Measurements from ENCODE around the gene FUT9.

FUT9 gene

GRCh38 chr6:96138406-96138805 is 122.6 kb downstream of the FUT9 start:
- Histone ChIP-seq H3K27ac (ENCODE audit: low read length) (no peak overlapping the region), H3K4me3 (ENCODE audit: low read depth in 1 of 2, low read length in 2 of 2) (no peak overlapping the region)

GRCh38 chr6:96142142-96142541 is 126.4 kb downstream of the FUT9 start:
- no peaks in the 10 kb centered on the region for H3K4me1 ChIP-seq (ENCODE audit: control insufficient read depth in 1 of 2, insufficient read depth in 2 of 2, low read length in 2 of 2)
- H3K36me3 ChIP-seq (ENCODE audit: control insufficient read depth in 1 of 2, insufficient read depth in 2 of 2, low read length in 2 of 2) = no peaks in the 10 kb centered on the region
- H3K27me3 ChIP-seq (ENCODE audit: low read depth, low read length) = no peaks in the 10 kb centered on the region
- no peak overlapping the region for H3K4me3 ChIP-seq (ENCODE audit: low read depth in 1 of 2, low read length in 2 of 2)
- H3K9me3 ChIP-seq (ENCODE audit: control insufficient read depth in 1 of 2, low read length in 2 of 2) = no peaks in the 10 kb centered on the region
- H3K27ac ChIP-seq (ENCODE audit: low read length) = no peak overlapping the region

More at GRCh38 chr6:96138406-96138805, 122.6 kb downstream of the FUT9 start:
- no peaks in the 10 kb centered on the region for H3K36me3 ChIP-seq (ENCODE audit: control insufficient read depth in 1 of 2, insufficient read depth in 2 of 2, low read length in 2 of 2)
- no peaks in the 10 kb centered on the region for H3K27me3 ChIP-seq (ENCODE audit: low read depth, low read length)
- H3K9me3 ChIP-seq (ENCODE audit: control insufficient read depth in 1 of 2, low read length in 2 of 2) = no peaks in the 10 kb centered on the region
- H3K4me1 ChIP-seq (ENCODE audit: control insufficient read depth in 1 of 2, insufficient read depth in 2 of 2, low read length in 2 of 2) = no peaks in the 10 kb centered on the region

GRCh38 chr6:96150431-96150830 is 134.7 kb downstream of the FUT9 start:
- Histone ChIP-seq H3K27ac (ENCODE audit: low read length) (no peak overlapping the region), H3K9me3 (ENCODE audit: control insufficient read depth in 1 of 2, low read length in 2 of 2) (no peaks in the 10 kb centered on the region), H3K27me3 (ENCODE audit: low read depth, low read length) (no peaks in the 10 kb centered on the region), H3K4me3 (ENCODE audit: low read depth in 1 of 2, low read length in 2 of 2) (no peak overlapping the region), H3K36me3 (ENCODE audit: control insufficient read depth in 1 of 2, insufficient read depth in 2 of 2, low read length in 2 of 2) (no peaks in the 10 kb centered on the region), H3K4me1 (ENCODE audit: control insufficient read depth in 1 of 2, insufficient read depth in 2 of 2, low read length in 2 of 2) (no peaks in the 10 kb centered on the region)

GRCh38 chr6:96151707-96152106 is 135.9 kb downstream of the FUT9 start:
- no peak overlapping the region for H3K4me3 ChIP-seq (ENCODE audit: low read depth in 1 of 2, low read length in 2 of 2)
- no peaks in the 10 kb centered on the region for H3K4me1 ChIP-seq (ENCODE audit: control insufficient read depth in 1 of 2, insufficient read depth in 2 of 2, low read length in 2 of 2)
- H3K36me3 ChIP-seq (ENCODE audit: control insufficient read depth in 1 of 2, insufficient read depth in 2 of 2, low read length in 2 of 2) = no peaks in the 10 kb centered on the region
- H3K27ac ChIP-seq (ENCODE audit: low read length) = no peak overlapping the region
- no peaks in the 10 kb centered on the region for H3K27me3 ChIP-seq (ENCODE audit: low read depth, low read length)
- no peaks in the 10 kb centered on the region for H3K9me3 ChIP-seq (ENCODE audit: control insufficient read depth in 1 of 2, low read length in 2 of 2)

- Histone ChIP-seq H3K4me3 (ENCODE audit: low read depth in 1 of 2, low read length in 2 of 2) (no peak overlapping the region), H3K36me3 (ENCODE audit: control insufficient read depth in 1 of 2, insufficient read depth in 2 of 2, low read length in 2 of 2) (no peaks in the 10 kb centered on the region), H3K27ac (ENCODE audit: low read length) (no peak overlapping the region), H3K4me1 (ENCODE audit: control insufficient read depth in 1 of 2, insufficient read depth in 2 of 2, low read length in 2 of 2) (no peaks in the 10 kb centered on the region), H3K9me3 (ENCODE audit: control insufficient read depth in 1 of 2, low read length in 2 of 2) (no peaks in the 10 kb centered on the region), H3K27me3 (ENCODE audit: low read depth, low read length) (no peaks in the 10 kb centered on the region)
Measured at GRCh38 chr6:96152114-96152708, 136.4 kb downstream of the FUT9 start.

- no peak overlapping the region for H3K4me3 ChIP-seq (ENCODE audit: low read depth in 1 of 2, low read length in 2 of 2)
- H3K9me3 ChIP-seq (ENCODE audit: control insufficient read depth in 1 of 2, low read length in 2 of 2) = no peaks in the 10 kb centered on the region
- H3K4me1 ChIP-seq (ENCODE audit: control insufficient read depth in 1 of 2, insufficient read depth in 2 of 2, low read length in 2 of 2) = no peaks in the 10 kb centered on the region
- no peaks in the 10 kb centered on the region for H3K36me3 ChIP-seq (ENCODE audit: control insufficient read depth in 1 of 2, insufficient read depth in 2 of 2, low read length in 2 of 2)
- H3K27me3 ChIP-seq (ENCODE audit: low read depth, low read length) = no peaks in the 10 kb centered on the region
- no peak overlapping the region for H3K27ac ChIP-seq (ENCODE audit: low read length)
Measured at GRCh38 chr6:96153775-96154174, 138.0 kb downstream of the FUT9 start.

GRCh38 chr6:96156425-96156824 is 140.7 kb downstream of the FUT9 start:
- Histone ChIP-seq H3K27ac (ENCODE audit: low read length) (no peak overlapping the region), H3K9me3 (ENCODE audit: control insufficient read depth in 1 of 2, low read length in 2 of 2) (no peaks in the 10 kb centered on the region), H3K4me3 (ENCODE audit: low read depth in 1 of 2, low read length in 2 of 2) (no peak overlapping the region), H3K36me3 (ENCODE audit: control insufficient read depth in 1 of 2, insufficient read depth in 2 of 2, low read length in 2 of 2) (no peaks in the 10 kb centered on the region), H3K27me3 (ENCODE audit: low read depth, low read length) (no peaks in the 10 kb centered on the region), H3K4me1 (ENCODE audit: control insufficient read depth in 1 of 2, insufficient read depth in 2 of 2, low read length in 2 of 2) (no peaks in the 10 kb centered on the region)

- Histone ChIP-seq H3K9me3 (ENCODE audit: control insufficient read depth in 1 of 2, low read length in 2 of 2) (no peaks in the 10 kb centered on the region), H3K4me1 (ENCODE audit: control insufficient read depth in 1 of 2, insufficient read depth in 2 of 2, low read length in 2 of 2) (no peaks in the 10 kb centered on the region), H3K36me3 (ENCODE audit: control insufficient read depth in 1 of 2, insufficient read depth in 2 of 2, low read length in 2 of 2) (no peaks in the 10 kb centered on the region), H3K4me3 (ENCODE audit: low read depth in 1 of 2, low read length in 2 of 2) (peak overlapping the region in 1 of 2 donors; percentile 12), H3K27me3 (ENCODE audit: low read depth, low read length) (no peaks in the 10 kb centered on the region), H3K27ac (ENCODE audit: low read length) (no peak overlapping the region)
Measured at GRCh38 chr6:96157018-96157565, 141.3 kb downstream of the FUT9 start.

- Histone ChIP-seq H3K27me3 (ENCODE audit: low read depth, low read length) (no peaks in the 10 kb centered on the region), H3K9me3 (ENCODE audit: control insufficient read depth in 1 of 2, low read length in 2 of 2) (no peaks in the 10 kb centered on the region), H3K36me3 (ENCODE audit: control insufficient read depth in 1 of 2, insufficient read depth in 2 of 2, low read length in 2 of 2) (no peaks in the 10 kb centered on the region), H3K4me1 (ENCODE audit: control insufficient read depth in 1 of 2, insufficient read depth in 2 of 2, low read length in 2 of 2) (no peaks in the 10 kb centered on the region), H3K27ac (ENCODE audit: low read length) (no peak overlapping the region), H3K4me3 (ENCODE audit: low read depth in 1 of 2, low read length in 2 of 2) (no peak overlapping the region)
Measured at GRCh38 chr6:96162711-96163120, 146.9 kb downstream of the FUT9 start.

GRCh38 chr6:96164802-96165201 is 149.0 kb downstream of the FUT9 start:
- no peaks in the 10 kb centered on the region for H3K27me3 ChIP-seq (ENCODE audit: low read depth, low read length)
- H3K36me3 ChIP-seq (ENCODE audit: control insufficient read depth in 1 of 2, insufficient read depth in 2 of 2, low read length in 2 of 2) = no peaks in the 10 kb centered on the region
- H3K4me1 ChIP-seq (ENCODE audit: control insufficient read depth in 1 of 2, insufficient read depth in 2 of 2, low read length in 2 of 2) = no peaks in the 10 kb centered on the region

GRCh38 chr6:96171112-96171511 is 155.3 kb downstream of the FUT9 start:
- Histone ChIP-seq H3K27ac (ENCODE audit: low read length) (no peak overlapping the region), H3K9me3 (ENCODE audit: control insufficient read depth in 1 of 2, low read length in 2 of 2) (no peaks in the 10 kb centered on the region), H3K36me3 (ENCODE audit: control insufficient read depth in 1 of 2, insufficient read depth in 2 of 2, low read length in 2 of 2) (no peaks in the 10 kb centered on the region), H3K4me1 (ENCODE audit: control insufficient read depth in 1 of 2, insufficient read depth in 2 of 2, low read length in 2 of 2) (no peaks in the 10 kb centered on the region), H3K4me3 (ENCODE audit: low read depth in 1 of 2, low read length in 2 of 2) (no peak overlapping the region), H3K27me3 (ENCODE audit: low read depth, low read length) (no peaks in the 10 kb centered on the region)

More at GRCh38 chr6:96164802-96165201, 149.0 kb downstream of the FUT9 start:
- no peak overlapping the region for H3K4me3 ChIP-seq (ENCODE audit: low read depth in 1 of 2, low read length in 2 of 2)
- H3K9me3 ChIP-seq (ENCODE audit: control insufficient read depth in 1 of 2, low read length in 2 of 2) = no peaks in the 10 kb centered on the region
- H3K27ac ChIP-seq (ENCODE audit: low read length) = no peak overlapping the region

GRCh38 chr6:96184798-96185197 is 169.0 kb downstream of the FUT9 start:
- Histone ChIP-seq H3K4me3 (ENCODE audit: low read depth in 1 of 2, low read length in 2 of 2) (no peak overlapping the region), H3K27me3 (ENCODE audit: low read depth, low read length) (no peaks in the 10 kb centered on the region), H3K9me3 (ENCODE audit: control insufficient read depth in 1 of 2, low read length in 2 of 2) (no peaks in the 10 kb centered on the region), H3K4me1 (ENCODE audit: control insufficient read depth in 1 of 2, insufficient read depth in 2 of 2, low read length in 2 of 2) (no peaks in the 10 kb centered on the region), H3K36me3 (ENCODE audit: control insufficient read depth in 1 of 2, insufficient read depth in 2 of 2, low read length in 2 of 2) (no peaks in the 10 kb centered on the region), H3K27ac (ENCODE audit: low read length) (no peak overlapping the region)
